Left lung (tissue), 10 donors: ENCODE measurements around the gene NAIF1. TPM values are rescaled to one million over a fixed set of nuclear protein-coding genes. Genes with fewer than 3 reads are reported as not detected.

Experiments used
- ATAC-seq: fragments of 200-7000 bp; cut with Tn5 transposase; one replicate; pipeline ENCODE4 v1.9.1; 2020; ENCODE audit warnings: moderate library complexity
- DNase-seq, 4 donors: peaks; one replicate each; pipeline ENCODE4 v3.0.0-alpha.2; 2013 to 2020
- H3K27ac ChIP-seq, 2 donors: fragments of 200-600 bp; sonication (generic) in 1 of 2; one replicate each; pipeline versions ENCODE4 v1.5.0 to v1.8.0; 2020 to 2021
- H3K27me3 ChIP-seq, 2 donors: fragments of 200-600 bp; sonication (generic) in 1 of 2; one replicate each; pipeline versions ENCODE4 v1.5.0 to v1.8.0; 2020 to 2021
- H3K36me3 ChIP-seq, 2 donors: fragments of 200-600 bp; sonication (generic) in 1 of 2; one replicate each; pipeline versions ENCODE4 v1.5.0 to v1.8.0; 2020 to 2021
- H3K4me1 ChIP-seq, 2 donors: fragments of 200-600 bp; one replicate each; pipeline ENCODE4 v1.8.0; 2021
- H3K4me3 ChIP-seq, 2 donors: fragments of 200-600 bp; sonication (generic) in 1 of 2; one replicate each; pipeline versions ENCODE4 v1.5.0 to v1.8.0; 2020 to 2021; ENCODE audit warnings: mild to moderate bottlenecking in 1 of 2
- H3K9me3 ChIP-seq, 2 donors: fragments of 200-600 bp; sonication (generic) in 1 of 2; one replicate each; pipeline versions ENCODE4 v1.5.0 to v1.8.0; 2020 to 2021
- CTCF ChIP-seq, 2 donors: fragments of 200-600 bp; sonication (generic) in 1 of 2; IDR thresholded peaks; one replicate each; pipeline versions ENCODE4 v1.5.0 to v1.8.0; 2021; ENCODE audit warnings: antibody characterized with exemption in 2 of 2
- intact Hi-C, 2 donors: fragments of 100-400 bp; cut with DNase I; formaldehyde crosslinking; loops; one replicate each; pipeline versions ENCODE4 v1.11.2 to v1.14.2; 2022
- polyA plus RNA-seq, 6 donors: library from polyadenylated mRNA; unstranded; fragments of 120-200 nt; gene quantifications; one replicate each; pipeline ENCODE4 v1.2.1, GENCODE V29; 2013; ENCODE audit not compliant: insufficient read length in 6 of 6
- total RNA-seq, 2 donors: library from RNA; stranded (reverse); fragmentation: NEBNext Ultra II Directional; extraction: Animal tissue kit (Norgen Biotek cat#: 25700); gene quantifications; one replicate each; pipeline ENCODE4 v1.2.1, GENCODE V29; 2021
- donor health status: DM: no; HTN: yes; CAD: no.
- donor health status: DM: no; HTN: no; CAD: no.

The NAIF1 gene
- total and polyA plus RNA-seq, 8 donors = 7.7 to 11.5 (median 9.4) TPM

- Histone ChIP-seq H3K36me3 (peaks cover 0 to 8% of the 10 kb centered on the region in 2 donors), H3K4me1 (peaks cover 32 to 81% of the 10 kb centered on the region in 2 donors), H3K9me3 (no peaks in the 10 kb centered on the region), H3K4me3 (peak within 1 kb of the TSS; percentile 86 to 97), H3K27ac (peak within 1 kb of the TSS; percentile 97 to 99), H3K27me3 (no peaks in the 10 kb centered on the region)
- ATAC-seq = peak; percentile 92
- DNase-seq = peak; percentile 99 to 100 (median 100)
- TF ChIP-seq CTCF (IDR thresholded peaks at IDR 0.05) = no peak
- intact Hi-C loops = no loop called here
Observed at GRCh38 chr9:128067645-128068385, 695 bp upstream of the NAIF1 start, which contains the start of gene SLC25A25. Gene SLC25A25 (plus strand): TSS chr9:128068232. CDS start chr9:128068320, 88 bp downstream.

GRCh38 chr9:128065907-128066712 lies 1.0 kb downstream of the NAIF1 start:
- Histone ChIP-seq H3K4me1 (peaks cover 27 to 81% of the 10 kb centered on the region in 2 donors), H3K4me3 (peak overlapping the region; percentile 35 to 97), H3K27me3 (no peaks in the 10 kb centered on the region), H3K36me3 (peaks cover 0 to 15% of the 10 kb centered on the region in 2 donors), H3K27ac (peak overlapping the region in 1 of 2 donors; percentile 97), H3K9me3 (no peaks in the 10 kb centered on the region)
- intact Hi-C loops = no loop called here
- ATAC-seq (no peak), DNase-seq (peak in 2 of 4 donors; percentile 47 to 78)
- no peak for TF ChIP-seq CTCF (IDR thresholded peaks at IDR 0.05)

GRCh38 chr9:128062846-128063831 lies 4.0 kb downstream of the NAIF1 start:
- peak overlapping the region in 1 of 2 donors; percentile 43 for H3K27ac ChIP-seq
- no peak overlapping the region for H3K4me3 ChIP-seq
- intact Hi-C loops = no loop called here

GRCh38 chr9:128062279-128062678 lies 4.8 kb downstream of the NAIF1 start:
- Histone ChIP-seq H3K27me3 (no peaks in the 10 kb centered on the region), H3K9me3 (no peaks in the 10 kb centered on the region), H3K4me1 (peaks cover 25 to 68% of the 10 kb centered on the region in 2 donors), H3K36me3 (peaks cover 0 to 15% of the 10 kb centered on the region in 2 donors), H3K4me3 (no peak overlapping the region), H3K27ac (peak overlapping the region in 1 of 2 donors; percentile 43)
- no peak for ATAC-seq
- no peak for TF ChIP-seq CTCF (IDR thresholded peaks at IDR 0.05)
- DNase-seq = peak in 1 of 4 donors; percentile 5
- intact Hi-C loops = no loop called here

More at GRCh38 chr9:128062846-128063831, 4.0 kb downstream of the NAIF1 start:
- Histone ChIP-seq H3K9me3 (no peaks in the 10 kb centered on the region), H3K36me3 (peaks cover 0 to 15% of the 10 kb centered on the region in 2 donors), H3K27me3 (no peaks in the 10 kb centered on the region), H3K4me1 (peaks cover 20 to 65% of the 10 kb centered on the region in 2 donors)
- TF ChIP-seq CTCF (IDR thresholded peaks at IDR 0.05) = no peak
- DNase-seq = peak in 1 of 4 donors; percentile 55
- no peak for ATAC-seq
